ENCODE measurements around the gene CADM1. TPM values are rescaled to one million over a fixed set of nuclear protein-coding genes. Genes with fewer than 3 reads are reported as not detected.

CADM1 gene
- total and polyA plus RNA-seq, 2 donors from 2014 or later, result 24.0 to 33.5 TPM

DNA sequence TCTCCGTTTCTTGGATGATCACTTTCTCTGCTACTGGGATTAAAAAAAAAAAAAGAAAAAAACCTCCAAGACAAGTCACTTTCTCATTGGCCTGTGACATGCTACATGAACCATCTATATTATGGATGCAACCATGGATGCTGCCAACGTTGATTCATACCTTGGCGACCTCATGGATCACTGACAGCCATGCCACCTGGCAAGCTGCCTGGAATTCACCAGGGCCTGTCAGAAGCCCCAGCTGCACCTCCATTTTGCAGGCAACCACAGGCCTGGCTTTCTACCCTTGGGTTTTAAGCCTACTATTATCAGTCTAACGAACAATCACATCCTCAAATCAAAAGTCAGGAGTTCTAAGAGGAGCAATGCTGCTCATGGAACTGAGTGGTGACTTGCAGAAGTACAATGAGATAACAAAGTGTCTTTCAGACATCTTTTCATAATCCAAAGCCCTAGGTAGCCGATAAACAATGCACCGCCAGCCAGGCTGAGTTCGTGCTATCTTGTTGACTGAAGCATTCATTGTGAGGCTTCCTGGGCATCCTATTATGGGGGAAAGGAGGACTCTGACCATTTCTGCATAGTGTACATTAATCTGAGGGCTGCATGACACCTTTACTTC is 48.0 kb upstream of the CADM1 start:
- intact Hi-C loops (cut with DNase I), result no loop called here
- Histone ChIP-seq H3K4me1 (ENCODE audit: control insufficient read depth in 2 of 3, insufficient read depth in 2 of 3, low read depth in 1 of 3, low read length in 3 of 3) (no peaks in the 10 kb centered on the region), H3K4me3 (ENCODE audit: low read length in 3 of 3) (no peak overlapping the region), H3K9me3 (ENCODE audit: control insufficient read depth in 2 of 3, insufficient read depth in 1 of 3, low read length in 3 of 3) (no peaks in the 10 kb centered on the region), H3K36me3 (ENCODE audit: control insufficient read depth in 2 of 3, insufficient read depth in 3 of 3, low read length in 3 of 3) (no peaks in the 10 kb centered on the region), H3K27ac (ENCODE audit: low read depth in 2 of 2, low read length in 2 of 2) (no peak overlapping the region), H3K9ac (ENCODE audit: low read length in 3 of 3) (no peak overlapping the region), H3K27me3 (ENCODE audit: control insufficient read depth, insufficient read depth, low read length) (no peaks in the 10 kb centered on the region)
- no peak for FAIRE-seq
- TF ChIP-seq, protein P1, sequence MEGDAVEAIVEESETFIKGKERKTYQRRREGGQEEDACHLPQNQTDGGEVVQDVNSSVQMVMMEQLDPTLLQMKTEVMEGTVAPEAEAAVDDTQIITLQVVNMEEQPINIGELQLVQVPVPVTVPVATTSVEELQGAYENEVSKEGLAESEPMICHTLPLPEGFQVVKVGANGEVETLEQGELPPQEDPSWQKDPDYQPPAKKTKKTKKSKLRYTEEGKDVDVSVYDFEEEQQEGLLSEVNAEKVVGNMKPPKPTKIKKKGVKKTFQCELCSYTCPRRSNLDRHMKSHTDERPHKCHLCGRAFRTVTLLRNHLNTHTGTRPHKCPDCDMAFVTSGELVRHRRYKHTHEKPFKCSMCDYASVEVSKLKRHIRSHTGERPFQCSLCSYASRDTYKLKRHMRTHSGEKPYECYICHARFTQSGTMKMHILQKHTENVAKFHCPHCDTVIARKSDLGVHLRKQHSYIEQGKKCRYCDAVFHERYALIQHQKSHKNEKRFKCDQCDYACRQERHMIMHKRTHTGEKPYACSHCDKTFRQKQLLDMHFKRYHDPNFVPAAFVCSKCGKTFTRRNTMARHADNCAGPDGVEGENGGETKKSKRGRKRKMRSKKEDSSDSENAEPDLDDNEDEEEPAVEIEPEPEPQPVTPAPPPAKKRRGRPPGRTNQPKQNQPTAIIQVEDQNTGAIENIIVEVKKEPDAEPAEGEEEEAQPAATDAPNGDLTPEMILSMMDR (IDR thresholded peaks at IDR 0.05; ENCODE audit: borderline replicate concordance, extremely low read depth, insufficient read depth), result no peak
- no peak for DNase-seq

DNA sequence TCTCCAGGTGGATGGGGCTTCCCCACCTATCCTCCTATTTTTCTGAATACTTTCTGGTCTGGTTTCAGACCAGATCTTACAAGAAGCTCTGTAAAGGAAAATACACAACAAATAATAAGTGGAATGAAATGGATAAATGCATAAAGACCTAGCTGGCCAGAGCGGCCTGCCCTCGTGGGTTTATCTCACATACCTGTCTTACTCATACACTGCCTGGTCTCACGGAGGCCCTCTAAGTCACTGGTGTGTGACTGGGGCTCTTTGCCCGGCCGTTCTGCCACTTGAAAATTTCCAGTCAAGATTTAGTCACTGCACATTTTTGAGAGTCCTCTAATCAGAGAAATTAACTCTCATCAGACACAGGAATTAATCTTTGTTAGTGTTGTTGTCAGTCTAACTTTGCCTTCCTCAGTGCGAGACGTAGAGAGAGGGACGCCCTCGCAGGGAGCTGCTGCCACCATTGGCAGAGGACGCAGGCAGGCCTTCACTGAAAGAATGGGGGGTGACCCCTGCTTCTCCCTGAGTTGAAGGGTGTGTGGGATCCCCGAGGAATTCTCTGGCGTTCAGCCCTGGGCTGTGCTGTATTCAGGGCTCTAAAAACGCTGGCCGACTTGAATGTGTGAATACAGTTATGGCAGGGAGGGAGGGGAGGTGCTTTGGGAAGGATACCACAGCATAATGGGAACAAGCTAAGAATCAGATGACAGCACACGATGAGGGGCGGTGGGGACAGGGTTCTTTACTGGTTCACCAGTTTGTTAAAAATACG is 46.3 kb upstream of the CADM1 start:
- H3K9me3 ChIP-seq (ENCODE audit: control insufficient read depth in 2 of 3, insufficient read depth in 1 of 3, low read length in 3 of 3), result no peaks in the 10 kb centered on the region
- TF ChIP-seq, protein P1 (IDR thresholded peaks at IDR 0.05; ENCODE audit: borderline replicate concordance, extremely low read depth, insufficient read depth), result no peak
- H3K27me3 ChIP-seq (ENCODE audit: control insufficient read depth, insufficient read depth, low read length), result no peaks in the 10 kb centered on the region
- H3K36me3 ChIP-seq (ENCODE audit: control insufficient read depth in 2 of 3, insufficient read depth in 3 of 3, low read length in 3 of 3), result no peaks in the 10 kb centered on the region
- intact Hi-C loops (cut with DNase I), result no loop called here
- no peak overlapping the region for H3K9ac ChIP-seq (ENCODE audit: low read length in 3 of 3)
- no peak for FAIRE-seq
- no peak overlapping the region for H3K27ac ChIP-seq (ENCODE audit: low read depth in 2 of 2, low read length in 2 of 2)
- DNase-seq, result peak in 1 of 5 donors; percentile 76
- no peak overlapping the region for H3K4me3 ChIP-seq (ENCODE audit: low read length in 3 of 3)
- H3K4me1 ChIP-seq (ENCODE audit: control insufficient read depth in 2 of 3, insufficient read depth in 2 of 3, low read depth in 1 of 3, low read length in 3 of 3), result no peaks in the 10 kb centered on the region

DNA sequence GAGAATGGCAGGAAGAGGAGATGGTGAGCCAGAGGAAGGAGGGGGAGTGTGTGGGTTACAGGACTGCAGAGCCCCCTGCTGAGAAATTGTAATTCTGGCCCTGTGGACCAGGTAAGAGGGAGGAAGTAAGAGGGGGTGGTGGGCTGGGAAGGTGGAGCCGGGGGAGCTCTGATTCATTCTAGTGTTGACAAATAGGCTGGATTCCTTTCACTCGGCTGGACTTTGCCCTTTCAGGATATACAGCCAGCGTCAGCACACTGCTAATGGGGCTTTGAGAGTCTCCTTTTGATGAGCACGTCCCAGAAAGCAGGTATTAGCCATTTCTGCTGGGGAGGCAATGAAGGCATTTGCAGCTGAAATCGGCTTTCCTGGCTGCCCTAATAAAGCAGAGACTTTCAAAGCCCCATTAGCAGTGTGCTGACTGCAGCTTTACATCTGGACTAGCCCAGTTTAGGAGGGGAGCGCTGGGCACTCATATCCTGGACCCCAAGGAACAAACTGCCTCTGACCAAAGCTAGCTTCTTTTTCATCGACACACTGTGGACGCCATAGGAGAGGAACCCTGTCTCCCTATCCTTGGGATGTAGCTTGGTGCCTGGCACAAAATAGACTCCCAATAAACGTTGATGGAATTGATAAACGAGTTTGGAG is 44.8 kb upstream of the CADM1 start:
- H3K36me3 ChIP-seq (ENCODE audit: control insufficient read depth in 2 of 3, insufficient read depth in 3 of 3, low read length in 3 of 3), result no peaks in the 10 kb centered on the region
- TF ChIP-seq, protein P1 (IDR thresholded peaks at IDR 0.05; ENCODE audit: borderline replicate concordance, extremely low read depth, insufficient read depth), result no peak
- no peak overlapping the region for H3K9ac ChIP-seq (ENCODE audit: low read length in 3 of 3)
- FAIRE-seq, result no peak
- intact Hi-C loops (cut with DNase I), result no loop called here
- no peak overlapping the region for H3K4me3 ChIP-seq (ENCODE audit: low read length in 3 of 3)
- H3K4me1 ChIP-seq (ENCODE audit: control insufficient read depth in 2 of 3, insufficient read depth in 2 of 3, low read depth in 1 of 3, low read length in 3 of 3), result no peaks in the 10 kb centered on the region
- H3K27me3 ChIP-seq (ENCODE audit: control insufficient read depth, insufficient read depth, low read length), result no peaks in the 10 kb centered on the region
- no peaks in the 10 kb centered on the region for H3K9me3 ChIP-seq (ENCODE audit: control insufficient read depth in 2 of 3, insufficient read depth in 1 of 3, low read length in 3 of 3)
- H3K27ac ChIP-seq (ENCODE audit: low read depth in 2 of 2, low read length in 2 of 2), result no peak overlapping the region
- peak in 3 of 5 donors; percentile 59 to 81 (median 67) for DNase-seq
